IMR-90 (cell line): ENCODE measurements around the gene CD82. TPM values are rescaled to one million over a fixed set of nuclear protein-coding genes. Genes with fewer than 3 reads are reported as not detected.

Experiments used
- ATAC-seq: fragments of 200-7000 bp; cut with Tn5 transposase; 2 replicates; pipeline ENCODE4 v1.9.1; 2020; ENCODE audit warnings: low read depth, mild to moderate bottlenecking, moderate library complexity
- BruUV-seq: library from RNA; stranded (reverse); fragments of 400-500 nt; replicated peaks from 2 replicates; lab custom pipeline; 2021; lab: Mats Ljungman, UMichigan
- CTCF ChIA-PET: fragments of 300-600 bp; formaldehyde crosslinking; extraction: SDS; loops from one replicate; lab custom pipeline; 2021; ENCODE audit warnings: antibody characterized with exemption; lab: Yijun Ruan, JAX
- POLR2A ChIA-PET: fragments of 300-600 bp; sonication (Branson Sonifier 250); formaldehyde crosslinking; loops from one replicate; lab custom pipeline; 2022; ENCODE audit warnings: antibody characterized with exemption; ENCODE audit not compliant: unreplicated experiment; lab: Charles Lee
- DNase-seq: peaks from one replicate; pipeline ENCODE4 v3.0.0; 2013
- H2AFZ ChIP-seq: replicated peaks from 2 replicates; pipeline ENCODE3; 2013; ENCODE audit warnings: low read length, mild to moderate bottlenecking; ENCODE audit not compliant: poor library complexity
- H2AK5ac ChIP-seq: 2 replicates; pipeline ENCODE4 v1.6.1; 2013; ENCODE audit warnings: low read depth, low read length, inconsistent platforms
- H2AK9ac ChIP-seq: replicated peaks from 2 replicates; pipeline ENCODE3; 2013; ENCODE audit warnings: mild to moderate bottlenecking, low read depth, low read length, moderate library complexity; ENCODE audit not compliant: poor library complexity
- H2BK120ac ChIP-seq: 2 replicates; pipeline ENCODE4 v1.6.1; 2013; ENCODE audit warnings: low read depth, low read length, inconsistent platforms
- H2BK15ac ChIP-seq: 3 replicates; pipeline ENCODE4 v1.6.1; 2013; ENCODE audit warnings: low read depth, low read length, inconsistent platforms
- H2BK20ac ChIP-seq: 2 replicates; pipeline ENCODE4 v1.6.1; 2013; ENCODE audit warnings: low read depth, mild to moderate bottlenecking, inconsistent platforms, low read length, moderate library complexity
- H2BK5ac ChIP-seq: 2 replicates; pipeline ENCODE4 v1.6.1; 2013; ENCODE audit warnings: mild to moderate bottlenecking, low read depth, low read length, inconsistent platforms; ENCODE audit not compliant: poor library complexity, severe bottlenecking
- H3K14ac ChIP-seq: replicated peaks from 2 replicates; pipeline ENCODE4 v1.6.1; 2013; ENCODE audit warnings: low read depth, low read length, inconsistent platforms
- H3K18ac ChIP-seq: 2 replicates; pipeline ENCODE4 v1.6.1; 2013; ENCODE audit warnings: low read depth, low read length, control low read depth
- H3K23ac ChIP-seq: 2 replicates; pipeline ENCODE4 v1.6.1; 2013; ENCODE audit warnings: low read depth, low read length, inconsistent platforms
- H3K27ac ChIP-seq: 2 replicates; pipeline ENCODE4 v1.5.1; 2013; ENCODE audit warnings: mild to moderate bottlenecking, control low read depth, low read length; ENCODE audit not compliant: insufficient read depth
- H3K27me3 ChIP-seq: 2 replicates; pipeline ENCODE4 v1.6.1; 2013; ENCODE audit warnings: low read length; ENCODE audit not compliant: control insufficient read depth, insufficient read depth
- H3K36me3 ChIP-seq: 2 replicates; pipeline ENCODE4 v1.6.1; 2013; ENCODE audit warnings: low read length, mixed read lengths; ENCODE audit not compliant: control insufficient read depth, insufficient read depth
- H3K4ac ChIP-seq: 2 replicates; pipeline ENCODE4 v1.6.1; 2013; ENCODE audit warnings: low read depth, low read length, inconsistent platforms
- H3K4me1 ChIP-seq: 2 replicates; pipeline ENCODE4 v1.6.1; 2013; ENCODE audit warnings: low read length, mixed read lengths; ENCODE audit not compliant: control insufficient read depth, insufficient read depth
- H3K4me2 ChIP-seq: 2 replicates; pipeline ENCODE4 v1.6.1; 2013; ENCODE audit warnings: low read depth, mild to moderate bottlenecking, control low read depth, low read length, moderate library complexity
- H3K4me3 ChIP-seq: 2 replicates; pipeline ENCODE4 v1.5.1; 2013; ENCODE audit warnings: low read depth, mild to moderate bottlenecking, control low read depth, low read length, moderate library complexity; ENCODE audit not compliant: insufficient read depth
- H3K56ac ChIP-seq: 2 replicates; pipeline ENCODE4 v1.6.1; 2013; ENCODE audit warnings: low read length, inconsistent platforms; ENCODE audit not compliant: insufficient read depth; ENCODE audit errors: extremely low read depth
- H3K79me1 ChIP-seq, 2 experiments: 2 replicates each; pipeline ENCODE4 v1.6.1; 2013; ENCODE audit warnings: low read length in 2 of 2, inconsistent platforms in 1 of 2, low read depth in 1 of 2
- H3K9ac ChIP-seq: 2 replicates; pipeline ENCODE4 v1.6.1; 2013; ENCODE audit warnings: low read depth, low read length, control low read depth
- H3K9me1 ChIP-seq: 2 replicates; pipeline ENCODE4 v1.6.1; 2013; ENCODE audit warnings: low read length, inconsistent platforms; ENCODE audit not compliant: insufficient read depth
- H3K9me3 ChIP-seq: 2 replicates; pipeline ENCODE4 v1.6.1; 2013; ENCODE audit warnings: low read length; ENCODE audit not compliant: control insufficient read depth, insufficient read depth
- H4K20me1 ChIP-seq: 2 replicates; pipeline ENCODE4 v1.6.1; 2013; ENCODE audit warnings: low read length, inconsistent platforms; ENCODE audit not compliant: insufficient read depth
- H4K5ac ChIP-seq: 2 replicates; pipeline ENCODE4 v1.6.1; 2013; ENCODE audit warnings: mild to moderate bottlenecking, low read depth, low read length, control low read depth
- H4K8ac ChIP-seq, 2 experiments: 2 replicates each; pipeline ENCODE4 v1.6.1; 2013; ENCODE audit warnings: low read depth in 2 of 2, low read length in 2 of 2, control low read depth in 1 of 2, inconsistent platforms in 1 of 2
- H4K91ac ChIP-seq: 2 replicates; pipeline ENCODE4 v1.6.1; 2013; ENCODE audit warnings: low read depth, low read length, inconsistent platforms; ENCODE audit not compliant: insufficient read depth
- CEBPB ChIP-seq: IDR thresholded peaks from 2 replicates; pipeline ENCODE4 v1.6.1; 2012; ENCODE audit warnings: low read depth, low read length, improper control_type of control experiment
- CTCF ChIP-seq: conservative IDR thresholded peaks from 2 replicates; pipeline ENCODE4 v1.5.1; 2012; ENCODE audit warnings: mild to moderate bottlenecking, low read depth, low read length, improper control_type of control experiment
- FOS ChIP-seq: fragments of 150-350 bp; IDR thresholded peaks from 2 replicates; pipeline ENCODE4 v1.6.1; 2016; ENCODE audit warnings: low read depth, low read length
- MAFK ChIP-seq: IDR thresholded peaks from 2 replicates; pipeline ENCODE4 v1.6.1; 2012; ENCODE audit warnings: low read depth, low read length, improper control_type of control experiment
- POLR2A ChIP-seq: IDR thresholded peaks from 2 replicates; pipeline ENCODE4 v1.6.1; 2012; ENCODE audit warnings: mild to moderate bottlenecking, low read depth, low read length
- RCOR1 ChIP-seq: IDR thresholded peaks from 2 replicates; pipeline ENCODE4 v1.6.1; 2012; ENCODE audit warnings: mild to moderate bottlenecking, low read length, improper control_type of control experiment; ENCODE audit not compliant: insufficient replicate concordance
- RFX5 ChIP-seq: IDR thresholded peaks from 2 replicates; pipeline ENCODE4 v1.8.0; 2012; ENCODE audit warnings: low read depth, mild to moderate bottlenecking, low read length, moderate library complexity
- USF2 ChIP-seq: fragments of 150-350 bp; IDR thresholded peaks from 2 replicates; pipeline ENCODE4 v1.6.1; 2017; ENCODE audit warnings: mild to moderate bottlenecking, antibody characterized with exemption, low read length, low read depth
- WGBS, 2 experiments: methylation state at CpG; one replicate each; pipeline versions ENCODE4 v1.1.5 to v1.1.7; 2013; ENCODE audit warnings: missing lambda C conversion rate in 2 of 2; ENCODE audit not compliant: insufficient read length in 1 of 2; ENCODE audit errors: extremely low coverage in 2 of 2; 5-methylcytosine and 5-hydroxymethylcytosine counted together
- dilution Hi-C: fragments of 300-500 bp; cut with HindIII; formaldehyde crosslinking; loops from one replicate; pipeline ENCODE4 v1.14.3; 2018; ENCODE audit warnings: low sequenced_read_pairs; ENCODE audit not compliant: unreplicated experiment
- in situ Hi-C: fragments of 300-500 bp; cut with MboI; formaldehyde crosslinking; loops from 3 replicates; pipeline ENCODE4 v1.14.3; 2019; ENCODE audit warnings: low sequenced_read_pairs, inconsistent platforms, mixed read lengths
- intact Hi-C: fragments of 100-400 bp; cut with micrococcal nuclease; formaldehyde crosslinking; loops from 2 replicates; pipeline ENCODE4 v1.10.0; 2022
- polyA plus RNA-seq, 3 experiments: library from polyadenylated mRNA; depleted of rRNA; stranded (reverse); fragments of >200 nt; gene quantifications; 2 replicates each; pipeline ENCODE4 v1.2.3, GENCODE V29; 2012; ENCODE audit warnings: low replicate concordance in 1 of 3
- total RNA-seq: library from RNA; depleted of rRNA; stranded (reverse); fragments of >200 nt; gene quantifications from 2 replicates; pipeline ENCODE4 v1.2.3, GENCODE V29; 2012

CD82 gene
- total and polyA plus RNA-seq, 2 of the 4 experiments (the other 2 are of a cell fraction): 32.8 to 49.4 TPM

- H2BK15ac ChIP-seq: no peak overlapping the region
- intact Hi-C loops: loop anchor here (5.0 kb wide), 1 partner anchor 478 kb away; no protein-coding TSS in a partner anchor
- no peak for TF ChIP-seq CTCF
- TF ChIP-seq CEBPB: no peak
- no peak for TF ChIP-seq RCOR1
- no peak for TF ChIP-seq FOS
- no peak for TF ChIP-seq USF2
- TF ChIP-seq MAFK: no peak
- no peak for TF ChIP-seq RFX5
- TF ChIP-seq POLR2A: no peak
- H3K27me3 ChIP-seq: peaks cover 10% of the 10 kb centered on the region
- no peak overlapping the region for H3K4me2 ChIP-seq
- no peak overlapping the region for H3K27ac ChIP-seq
- no peak overlapping the region for H4K91ac ChIP-seq
- H2BK120ac ChIP-seq: no peak overlapping the region
- H2BK5ac ChIP-seq: no peak overlapping the region
- no peak overlapping the region for H3K4me3 ChIP-seq
- H3K4ac ChIP-seq: no peak overlapping the region
- peaks cover 5% of the 10 kb centered on the region; the same call in 1 of the 2 replicates for H3K4me1 ChIP-seq
- no peak overlapping the region for H3K56ac ChIP-seq
- no peak overlapping the region for H2AK5ac ChIP-seq
- no peak overlapping the region for H4K8ac ChIP-seq
- no peak overlapping the region for H3K9ac ChIP-seq
- no peaks in the 10 kb centered on the region for H3K9me1 ChIP-seq
- H3K36me3 ChIP-seq: no peaks in the 10 kb centered on the region
- no peak overlapping the region for H2BK20ac ChIP-seq
- ChIA-PET POLR2A (no interaction called here), CTCF (no interaction called here)
- H3K23ac ChIP-seq: no peak overlapping the region
- no peak overlapping the region for H4K5ac ChIP-seq
- in situ Hi-C loops: loop anchor here (5.0 kb wide), 2 partner anchors 88 to 268 kb away; no protein-coding TSS in a partner anchor
- dilution Hi-C loops: no loop called here
- ATAC-seq: no peak
- 100% methylated on average over 1 of the region's 4 CpGs; no CpG with 5 or more reads in 1 of the 2 experiments for WGBS, 2 experiments
- BruUV-seq: no TSS peak
- 0 out of 2 replicates have a peak, but pooled peaks cover 2% of the 10 kb centered on the region for H3K9me3 ChIP-seq
- H2AK9ac ChIP-seq: no peak overlapping the region
- H3K79me1 ChIP-seq: no peaks in the 10 kb centered on the region
- no peak overlapping the region for H3K18ac ChIP-seq
- H2AFZ ChIP-seq: no peak overlapping the region
- no peak overlapping the region for H3K14ac ChIP-seq
- H4K20me1 ChIP-seq: 0 out of 2 replicates have a peak, but pooled peaks cover 3% of the 10 kb centered on the region
- no peak for DNase-seq
These were observed 59.3 kb downstream of the CD82 start for GRCh38 chr11:44624761-44625221.
